HepG2 (cell line): ENCODE measurements around the gene BRIP1. TPM values are rescaled to one million over a fixed set of nuclear protein-coding genes. Genes with fewer than 3 reads are reported as not detected.

Source experiments
- CBX5 ChIP-seq: sonication (generic); formaldehyde crosslinking; IDR thresholded peaks from 2 replicates; pipeline ENCODE4 v1.4.0; 2020; ENCODE audit warnings: missing genetic modification reagents, borderline replicate concordance
- ELF1 ChIP-seq: sonication (generic); formaldehyde crosslinking; IDR thresholded peaks from 2 replicates; pipeline ENCODE4 v1.4.0; 2020; ENCODE audit warnings: missing genetic modification reagents
- PHF20 ChIP-seq: sonication (generic); formaldehyde crosslinking; IDR thresholded peaks from 2 replicates; pipeline ENCODE4 v1.5.0; 2020; ENCODE audit warnings: mild to moderate bottlenecking, missing genetic modification reagents
- REPIN1 ChIP-seq: sonication (generic); formaldehyde crosslinking; IDR thresholded peaks from 2 replicates; pipeline ENCODE4 v1.8.0; 2022; ENCODE audit warnings: missing genetic modification reagents, low read depth, mild to moderate bottlenecking, borderline replicate concordance
- SP5 ChIP-seq: IDR thresholded peaks from 2 replicates; pipeline ENCODE4 v1.6.1; 2016; ENCODE audit warnings: low read depth, borderline replicate concordance
- YY1 ChIP-seq: IDR thresholded peaks from 2 replicates; pipeline ENCODE4 v1.6.1; 2011; ENCODE audit warnings: low read length, low read depth, moderate library complexity, mild to moderate bottlenecking; ENCODE audit not compliant: insufficient read depth, insufficient replicate concordance
- ZNF235 ChIP-seq: sonication (generic); formaldehyde crosslinking; IDR thresholded peaks from 2 replicates; pipeline ENCODE4 v1.8.1; 2023; ENCODE audit warnings: mild to moderate bottlenecking, missing genetic modification reagents, borderline replicate concordance
- polyA plus RNA-seq, 8 experiments: library from polyadenylated mRNA; depleted of rRNA in 3 of 8; stranded (reverse) in 7 of 8; unstranded in 1 of 8; fragments of >200 nt; fragmentation: Illumina TruSeq in 4 of 8; extraction: Trizol in 4 of 8; gene quantifications; 2 replicates each; pipeline versions ENCODE4 v1.2.1 to v1.2.3, GENCODE V29; 2011 to 2016; ENCODE audit warnings: low read depth in 4 of 8, missing spikeins in 1 of 8, mixed read lengths in 1 of 8; ENCODE audit not compliant: insufficient read depth in 1 of 8
- total RNA-seq, 5 experiments: library from RNA; depleted of rRNA; stranded (reverse); fragments of >200 nt; fragmentation: Illumina TruSeq; extraction: Trizol; gene quantifications; 2 replicates each; pipeline ENCODE4 v1.2.3, GENCODE V29; 2016; ENCODE audit warnings: low read depth in 1 of 5
- TF ChIP-seq, protein P1 (sequence below): sonication (generic); formaldehyde crosslinking; IDR thresholded peaks from 2 replicates; pipeline ENCODE4 v1.4.0; 2020; ENCODE audit warnings: missing genetic modification reagents, borderline replicate concordance
- TF ChIP-seq, protein P2 (sequence below): sonication (generic); formaldehyde crosslinking; IDR thresholded peaks from 2 replicates; pipeline ENCODE4 v1.9.0; 2022; ENCODE audit warnings: missing genetic modification reagents, mild to moderate bottlenecking, borderline replicate concordance
- TF ChIP-seq, protein P3 (sequence below): sonication (generic); formaldehyde crosslinking; IDR thresholded peaks from 2 replicates; pipeline ENCODE4; 2020; ENCODE audit warnings: missing genetic modification reagents, mild to moderate bottlenecking, borderline replicate concordance
- TF ChIP-seq, protein P4 (sequence below): sonication (generic); formaldehyde crosslinking; IDR thresholded peaks from 2 replicates; pipeline ENCODE4 v1.4.0; 2020; ENCODE audit warnings: missing genetic modification reagents

The BRIP1 gene
- total and polyA plus RNA-seq, 2 of the 13 experiments (the other 11 are each of a cell fraction or from before 2014, with no cell fraction given) = 3.8 to 27.7 TPM

DNA sequence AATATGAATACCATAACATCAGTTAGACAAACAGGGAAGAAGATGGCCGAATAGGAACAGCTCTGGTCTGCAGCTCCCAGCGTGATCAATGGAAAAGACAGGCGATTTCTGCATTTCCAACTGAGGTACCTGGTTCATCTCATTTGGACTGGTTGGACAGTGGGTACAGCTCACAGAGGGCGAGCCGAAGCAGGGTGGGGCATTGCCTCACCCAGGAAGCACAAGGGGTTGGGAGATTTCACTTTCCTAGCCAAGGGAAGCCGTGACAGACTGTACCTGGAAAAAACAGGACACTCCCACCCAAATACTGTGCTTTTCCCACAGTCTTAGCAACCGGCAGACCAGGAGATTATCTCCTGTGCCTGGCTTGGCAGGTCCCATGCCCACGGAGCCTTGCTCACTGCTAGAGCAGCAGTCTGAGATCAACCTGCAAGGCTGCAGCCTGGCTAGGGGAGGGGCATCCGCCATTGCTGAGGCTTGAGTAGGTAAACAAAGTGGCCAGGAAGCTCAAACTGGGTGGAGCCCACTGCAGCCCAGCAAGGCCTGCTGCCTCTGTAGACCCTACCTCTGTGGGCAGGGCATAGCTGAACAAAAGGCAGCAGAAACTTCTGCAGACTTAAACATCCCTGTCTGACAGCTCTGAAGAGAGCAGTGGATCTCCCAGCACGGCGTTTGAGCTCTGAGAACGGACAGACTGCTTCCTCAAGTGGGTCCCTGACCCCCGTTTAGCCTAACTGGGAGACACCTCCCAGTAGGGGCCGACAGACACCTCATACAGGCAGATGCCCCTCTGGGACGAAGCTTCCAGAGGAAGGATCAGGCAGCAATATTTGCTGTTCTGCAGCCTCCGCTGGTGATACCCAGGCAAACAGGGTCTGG is 190.1 kb downstream of the BRIP1 start (continued):
- TF ChIP-seq, protein P1, sequence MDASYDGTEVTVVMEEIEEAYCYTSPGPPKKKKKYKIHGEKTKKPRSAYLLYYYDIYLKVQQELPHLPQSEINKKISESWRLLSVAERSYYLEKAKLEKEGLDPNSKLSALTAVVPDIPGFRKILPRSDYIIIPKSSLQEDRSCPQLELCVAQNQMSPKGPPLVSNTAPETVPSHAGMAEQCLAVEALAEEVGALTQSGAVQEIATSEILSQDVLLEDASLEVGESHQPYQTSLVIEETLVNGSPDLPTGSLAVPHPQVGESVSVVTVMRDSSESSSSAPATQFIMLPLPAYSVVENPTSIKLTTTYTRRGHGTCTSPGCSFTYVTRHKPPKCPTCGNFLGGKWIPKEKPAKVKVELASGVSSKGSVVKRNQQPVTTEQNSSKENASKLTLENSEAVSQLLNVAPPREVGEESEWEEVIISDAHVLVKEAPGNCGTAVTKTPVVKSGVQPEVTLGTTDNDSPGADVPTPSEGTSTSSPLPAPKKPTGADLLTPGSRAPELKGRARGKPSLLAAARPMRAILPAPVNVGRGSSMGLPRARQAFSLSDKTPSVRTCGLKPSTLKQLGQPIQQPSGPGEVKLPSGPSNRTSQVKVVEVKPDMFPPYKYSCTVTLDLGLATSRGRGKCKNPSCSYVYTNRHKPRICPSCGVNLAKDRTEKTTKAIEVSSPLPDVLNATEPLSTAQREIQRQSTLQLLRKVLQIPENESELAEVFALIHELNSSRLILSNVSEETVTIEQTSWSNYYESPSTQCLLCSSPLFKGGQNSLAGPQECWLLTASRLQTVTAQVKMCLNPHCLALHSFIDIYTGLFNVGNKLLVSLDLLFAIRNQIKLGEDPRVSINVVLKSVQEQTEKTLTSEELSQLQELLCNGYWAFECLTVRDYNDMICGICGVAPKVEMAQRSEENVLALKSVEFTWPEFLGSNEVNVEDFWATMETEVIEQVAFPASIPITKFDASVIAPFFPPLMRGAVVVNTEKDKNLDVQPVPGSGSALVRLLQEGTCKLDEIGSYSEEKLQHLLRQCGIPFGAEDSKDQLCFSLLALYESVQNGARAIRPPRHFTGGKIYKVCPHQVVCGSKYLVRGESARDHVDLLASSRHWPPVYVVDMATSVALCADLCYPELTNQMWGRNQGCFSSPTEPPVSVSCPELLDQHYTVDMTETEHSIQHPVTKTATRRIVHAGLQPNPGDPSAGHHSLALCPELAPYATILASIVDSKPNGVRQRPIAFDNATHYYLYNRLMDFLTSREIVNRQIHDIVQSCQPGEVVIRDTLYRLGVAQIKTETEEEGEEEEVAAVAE (CRISPR knock-in tag) = 0 out of 2 replicates have a peak, but pooled peaks have one; percentile 31
- TF ChIP-seq ELF1 (CRISPR knock-in tag) (peak; percentile 44; the same call in 1 of the 2 replicates), SP5 (CRISPR knock-in tag) (peak; percentile 87), CBX5 (CRISPR knock-in tag) (peak; percentile 51; the same call in 1 of the 2 replicates), REPIN1 (CRISPR knock-in tag) (0 out of 2 replicates have a peak, but pooled peaks have one; percentile 44), ZNF235 (peak; percentile 26; the same call in 1 of the 2 replicates), PHF20 (CRISPR knock-in tag) (peak; percentile 53), YY1 (peak; percentile 86)
- TF ChIP-seq, protein P2, sequence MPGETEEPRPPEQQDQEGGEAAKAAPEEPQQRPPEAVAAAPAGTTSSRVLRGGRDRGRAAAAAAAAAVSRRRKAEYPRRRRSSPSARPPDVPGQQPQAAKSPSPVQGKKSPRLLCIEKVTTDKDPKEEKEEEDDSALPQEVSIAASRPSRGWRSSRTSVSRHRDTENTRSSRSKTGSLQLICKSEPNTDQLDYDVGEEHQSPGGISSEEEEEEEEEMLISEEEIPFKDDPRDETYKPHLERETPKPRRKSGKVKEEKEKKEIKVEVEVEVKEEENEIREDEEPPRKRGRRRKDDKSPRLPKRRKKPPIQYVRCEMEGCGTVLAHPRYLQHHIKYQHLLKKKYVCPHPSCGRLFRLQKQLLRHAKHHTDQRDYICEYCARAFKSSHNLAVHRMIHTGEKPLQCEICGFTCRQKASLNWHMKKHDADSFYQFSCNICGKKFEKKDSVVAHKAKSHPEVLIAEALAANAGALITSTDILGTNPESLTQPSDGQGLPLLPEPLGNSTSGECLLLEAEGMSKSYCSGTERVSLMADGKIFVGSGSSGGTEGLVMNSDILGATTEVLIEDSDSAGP = peak; percentile 60; the same call in 1 of the 2 replicates
- TF ChIP-seq, protein P3, sequence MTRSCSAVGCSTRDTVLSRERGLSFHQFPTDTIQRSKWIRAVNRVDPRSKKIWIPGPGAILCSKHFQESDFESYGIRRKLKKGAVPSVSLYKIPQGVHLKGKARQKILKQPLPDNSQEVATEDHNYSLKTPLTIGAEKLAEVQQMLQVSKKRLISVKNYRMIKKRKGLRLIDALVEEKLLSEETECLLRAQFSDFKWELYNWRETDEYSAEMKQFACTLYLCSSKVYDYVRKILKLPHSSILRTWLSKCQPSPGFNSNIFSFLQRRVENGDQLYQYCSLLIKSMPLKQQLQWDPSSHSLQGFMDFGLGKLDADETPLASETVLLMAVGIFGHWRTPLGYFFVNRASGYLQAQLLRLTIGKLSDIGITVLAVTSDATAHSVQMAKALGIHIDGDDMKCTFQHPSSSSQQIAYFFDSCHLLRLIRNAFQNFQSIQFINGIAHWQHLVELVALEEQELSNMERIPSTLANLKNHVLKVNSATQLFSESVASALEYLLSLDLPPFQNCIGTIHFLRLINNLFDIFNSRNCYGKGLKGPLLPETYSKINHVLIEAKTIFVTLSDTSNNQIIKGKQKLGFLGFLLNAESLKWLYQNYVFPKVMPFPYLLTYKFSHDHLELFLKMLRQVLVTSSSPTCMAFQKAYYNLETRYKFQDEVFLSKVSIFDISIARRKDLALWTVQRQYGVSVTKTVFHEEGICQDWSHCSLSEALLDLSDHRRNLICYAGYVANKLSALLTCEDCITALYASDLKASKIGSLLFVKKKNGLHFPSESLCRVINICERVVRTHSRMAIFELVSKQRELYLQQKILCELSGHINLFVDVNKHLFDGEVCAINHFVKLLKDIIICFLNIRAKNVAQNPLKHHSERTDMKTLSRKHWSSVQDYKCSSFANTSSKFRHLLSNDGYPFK (CRISPR knock-in tag) = peak; percentile 76; the same call in 1 of the 2 replicates
- TF ChIP-seq, protein P4, sequence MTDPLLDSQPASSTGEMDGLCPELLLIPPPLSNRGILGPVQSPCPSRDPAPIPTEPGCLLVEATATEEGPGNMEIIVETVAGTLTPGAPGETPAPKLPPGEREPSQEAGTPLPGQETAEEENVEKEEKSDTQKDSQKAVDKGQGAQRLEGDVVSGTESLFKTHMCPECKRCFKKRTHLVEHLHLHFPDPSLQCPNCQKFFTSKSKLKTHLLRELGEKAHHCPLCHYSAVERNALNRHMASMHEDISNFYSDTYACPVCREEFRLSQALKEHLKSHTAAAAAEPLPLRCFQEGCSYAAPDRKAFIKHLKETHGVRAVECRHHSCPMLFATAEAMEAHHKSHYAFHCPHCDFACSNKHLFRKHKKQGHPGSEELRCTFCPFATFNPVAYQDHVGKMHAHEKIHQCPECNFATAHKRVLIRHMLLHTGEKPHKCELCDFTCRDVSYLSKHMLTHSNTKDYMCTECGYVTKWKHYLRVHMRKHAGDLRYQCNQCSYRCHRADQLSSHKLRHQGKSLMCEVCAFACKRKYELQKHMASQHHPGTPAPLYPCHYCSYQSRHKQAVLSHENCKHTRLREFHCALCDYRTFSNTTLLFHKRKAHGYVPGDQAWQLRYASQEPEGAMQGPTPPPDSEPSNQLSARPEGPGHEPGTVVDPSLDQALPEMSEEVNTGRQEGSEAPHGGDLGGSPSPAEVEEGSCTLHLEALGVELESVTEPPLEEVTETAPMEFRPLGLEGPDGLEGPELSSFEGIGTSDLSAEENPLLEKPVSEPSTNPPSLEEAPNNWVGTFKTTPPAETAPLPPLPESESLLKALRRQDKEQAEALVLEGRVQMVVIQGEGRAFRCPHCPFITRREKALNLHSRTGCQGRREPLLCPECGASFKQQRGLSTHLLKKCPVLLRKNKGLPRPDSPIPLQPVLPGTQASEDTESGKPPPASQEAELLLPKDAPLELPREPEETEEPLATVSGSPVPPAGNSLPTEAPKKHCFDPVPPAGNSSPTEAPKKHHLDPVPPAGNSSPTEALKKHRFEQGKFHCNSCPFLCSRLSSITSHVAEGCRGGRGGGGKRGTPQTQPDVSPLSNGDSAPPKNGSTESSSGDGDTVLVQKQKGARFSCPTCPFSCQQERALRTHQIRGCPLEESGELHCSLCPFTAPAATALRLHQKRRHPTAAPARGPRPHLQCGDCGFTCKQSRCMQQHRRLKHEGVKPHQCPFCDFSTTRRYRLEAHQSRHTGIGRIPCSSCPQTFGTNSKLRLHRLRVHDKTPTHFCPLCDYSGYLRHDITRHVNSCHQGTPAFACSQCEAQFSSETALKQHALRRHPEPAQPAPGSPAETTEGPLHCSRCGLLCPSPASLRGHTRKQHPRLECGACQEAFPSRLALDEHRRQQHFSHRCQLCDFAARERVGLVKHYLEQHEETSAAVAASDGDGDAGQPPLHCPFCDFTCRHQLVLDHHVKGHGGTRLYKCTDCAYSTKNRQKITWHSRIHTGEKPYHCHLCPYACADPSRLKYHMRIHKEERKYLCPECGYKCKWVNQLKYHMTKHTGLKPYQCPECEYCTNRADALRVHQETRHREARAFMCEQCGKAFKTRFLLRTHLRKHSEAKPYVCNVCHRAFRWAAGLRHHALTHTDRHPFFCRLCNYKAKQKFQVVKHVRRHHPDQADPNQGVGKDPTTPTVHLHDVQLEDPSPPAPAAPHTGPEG = 0 out of 2 replicates have a peak, but pooled peaks have one; percentile 37
